NCI-H1694 treated with DMSO at 0.1 percent for 48 hours (cell line): ENCODE results near the gene SAAL1.

Experiments used
- DNase-seq: peaks from one replicate; lab custom pipeline; 2025; lab: John Stamatoyannopoulos, UW

The SAAL1 gene

DNA sequence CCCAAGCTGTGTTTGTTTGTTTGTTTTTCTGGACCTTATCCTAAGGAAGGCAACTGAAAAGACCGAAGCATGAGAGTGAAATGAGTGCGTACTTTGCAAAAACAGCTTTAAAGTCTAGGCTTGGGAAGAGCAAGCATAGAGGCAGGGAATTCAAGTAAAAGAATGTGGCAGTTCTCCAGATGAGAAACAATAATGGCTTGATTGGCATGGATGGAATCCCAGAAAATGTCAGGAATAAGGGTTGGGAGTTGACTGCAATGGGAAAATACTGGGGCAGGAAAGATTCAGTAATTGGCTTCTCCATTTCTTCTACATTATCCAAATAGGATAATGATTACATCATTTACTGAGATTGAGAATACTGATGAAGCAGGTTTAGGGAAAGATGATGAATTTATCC, 17.5 kb downstream of the SAAL1 start:
- no peak for DNase-seq

DNA sequence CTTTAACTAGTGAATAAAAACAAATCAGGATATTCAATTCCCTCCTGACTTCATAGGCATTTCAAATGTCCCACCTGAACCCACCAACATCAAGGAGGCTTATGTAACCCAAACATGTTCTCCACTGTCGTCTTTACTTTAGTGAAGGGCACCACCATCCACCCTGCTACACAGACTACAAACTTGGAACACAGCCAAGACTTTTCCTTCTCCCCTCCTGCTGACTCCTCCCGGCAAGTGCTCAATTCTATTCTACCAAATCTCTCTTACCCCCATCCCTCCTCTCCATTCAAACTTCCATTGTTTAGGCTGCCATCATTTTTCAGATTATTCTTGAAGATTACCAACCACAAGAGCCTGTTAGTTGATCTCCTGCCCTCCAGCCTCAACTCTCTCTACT, 24.3 kb downstream of the SAAL1 start:
- no peak for DNase-seq

DNA sequence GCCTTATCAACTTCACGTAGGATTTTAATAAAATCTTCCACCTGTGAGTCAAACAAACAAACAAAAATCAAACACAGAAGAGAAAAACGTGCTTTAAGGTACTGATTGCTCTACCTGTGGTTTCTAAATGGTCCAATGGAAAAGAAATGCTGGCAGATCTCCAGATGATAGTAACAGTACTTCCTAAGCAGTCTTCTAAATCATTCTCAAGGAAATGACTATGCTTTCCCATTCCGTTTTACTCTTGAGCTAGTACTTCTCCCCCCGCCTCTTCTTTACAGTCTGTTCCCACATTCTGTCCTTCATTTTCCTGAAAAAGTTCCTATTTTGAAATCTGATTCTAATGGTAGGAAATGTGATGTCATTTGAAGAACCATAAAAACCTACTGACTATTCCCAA, 25.4 kb downstream of the SAAL1 start:
- DNase-seq = no peak

DNA sequence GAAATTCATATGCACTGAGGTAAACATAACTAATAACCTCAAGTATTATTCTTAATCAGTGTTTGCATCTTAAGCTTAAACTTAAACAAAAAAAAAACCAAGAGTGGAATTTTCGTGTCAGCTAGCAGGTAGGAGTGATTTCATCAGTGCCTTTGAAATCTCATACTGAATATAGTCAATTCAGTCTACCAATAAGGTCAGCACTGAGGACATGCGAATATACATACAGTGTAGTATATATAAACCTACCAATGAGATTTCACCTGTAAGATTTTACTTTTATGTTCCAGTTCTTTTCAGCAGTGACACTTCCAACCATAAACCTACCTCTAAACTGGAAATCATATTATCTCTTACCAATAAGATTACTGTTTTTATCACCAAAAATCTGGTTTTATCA, 27.0 kb downstream of the SAAL1 start:
- DNase-seq = no peak

DNA sequence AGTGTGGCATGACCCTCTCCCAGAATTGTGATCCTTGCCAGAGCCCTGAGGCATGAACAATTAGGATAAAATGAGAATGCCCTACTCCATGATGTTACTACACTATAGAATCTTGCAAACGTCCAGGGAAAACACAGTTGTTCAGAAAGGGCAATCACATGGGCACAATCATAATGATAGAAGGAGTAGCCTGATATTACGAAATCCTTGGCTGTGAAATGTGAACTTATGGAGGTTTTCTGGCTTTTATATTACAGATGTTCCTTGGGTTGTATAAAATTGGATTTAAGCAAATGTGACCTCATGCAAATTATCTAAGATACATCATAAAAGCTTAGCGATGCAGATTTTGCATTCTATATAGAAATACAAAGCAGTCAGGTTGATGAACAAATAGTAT, 30.4 kb downstream of the SAAL1 start:
- no peak for DNase-seq

DNA sequence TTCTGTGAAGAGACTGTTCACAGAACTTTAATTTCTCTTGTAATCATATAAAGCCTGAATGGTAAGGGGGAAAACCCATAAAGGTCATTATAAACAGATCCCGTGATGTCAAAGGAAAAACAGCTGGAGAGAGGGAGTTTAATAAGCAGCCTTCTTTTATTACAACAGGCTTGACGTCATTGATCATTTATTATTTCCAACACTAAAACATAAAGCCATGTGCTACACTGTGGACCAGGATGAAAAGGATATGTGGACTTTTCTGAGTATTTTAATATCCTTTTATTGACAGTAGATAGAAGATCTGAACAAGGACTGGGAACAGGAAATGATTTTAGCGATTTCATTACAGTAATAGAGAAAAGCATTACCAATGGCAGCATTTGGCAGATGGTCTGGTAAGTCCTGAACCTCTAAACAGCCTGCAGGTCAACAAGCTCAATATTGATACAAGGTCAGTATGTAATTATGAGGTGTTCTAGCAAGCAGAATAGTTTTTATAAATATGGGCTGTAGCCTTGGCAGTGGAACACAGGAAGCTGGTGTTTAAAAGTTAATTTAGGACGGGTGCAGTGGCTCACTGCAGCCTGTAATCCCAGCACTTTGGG, 34.7 kb downstream of the SAAL1 start:
- DNase-seq = no peak

DNA sequence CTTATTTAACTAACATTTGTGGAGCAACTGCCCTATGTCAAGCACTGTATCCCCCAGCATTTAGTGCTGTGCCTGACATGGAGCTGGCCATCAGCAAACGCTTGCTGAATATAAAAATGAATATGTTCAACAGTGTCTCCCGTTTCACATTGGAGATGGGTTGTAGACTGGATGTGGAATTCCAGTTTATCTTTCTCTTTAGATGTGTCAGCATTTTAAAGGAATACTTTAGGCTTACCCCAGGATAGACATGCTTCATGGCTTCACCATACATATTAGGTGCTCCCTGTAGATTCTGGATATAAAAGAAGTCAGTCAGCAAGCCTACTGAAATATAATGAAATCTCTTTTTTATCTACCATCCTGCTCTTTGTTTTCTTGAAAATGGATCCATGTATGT, 38.5 kb downstream of the SAAL1 start:
- no peak for DNase-seq

DNA sequence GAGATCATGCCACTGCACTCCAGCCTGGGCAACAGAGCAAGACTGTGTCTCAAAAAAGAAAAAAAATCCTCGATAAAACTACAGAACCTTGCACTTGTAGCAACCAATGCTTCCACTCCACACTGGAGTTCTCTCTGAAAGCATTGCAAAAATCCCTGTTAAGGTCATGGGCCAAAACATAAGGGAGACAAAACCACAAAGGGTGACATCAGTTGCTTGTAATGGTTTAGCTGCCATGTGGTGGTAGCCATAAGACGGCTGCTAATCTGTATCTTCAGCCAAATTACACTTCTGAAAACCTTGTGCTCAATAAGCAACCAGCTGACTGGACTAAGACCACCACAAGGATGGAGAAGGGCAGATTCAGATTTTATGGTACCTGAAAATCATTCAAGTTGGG, 39.3 kb downstream of the SAAL1 start:
- DNase-seq = no peak

DNA sequence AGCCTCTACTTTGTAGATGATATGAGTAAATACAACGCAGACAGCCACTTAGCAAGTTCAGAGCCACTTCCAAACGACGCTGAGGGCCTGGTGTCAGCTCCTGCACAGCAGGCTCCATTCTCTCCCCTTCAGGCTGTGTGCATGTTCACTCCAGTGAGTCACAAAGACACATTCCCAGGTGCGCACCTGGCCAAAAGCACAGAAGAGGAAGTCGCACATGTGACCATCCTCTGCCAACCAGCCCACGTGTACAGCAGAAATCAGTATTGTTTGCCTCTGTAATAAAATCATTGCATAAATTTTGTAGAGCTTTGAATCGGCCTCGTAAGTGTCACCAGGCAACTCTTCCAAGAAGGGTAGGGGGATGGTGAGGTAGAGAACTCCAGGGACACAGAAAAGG, 40.3 kb downstream of the SAAL1 start:
- no peak for DNase-seq

DNA sequence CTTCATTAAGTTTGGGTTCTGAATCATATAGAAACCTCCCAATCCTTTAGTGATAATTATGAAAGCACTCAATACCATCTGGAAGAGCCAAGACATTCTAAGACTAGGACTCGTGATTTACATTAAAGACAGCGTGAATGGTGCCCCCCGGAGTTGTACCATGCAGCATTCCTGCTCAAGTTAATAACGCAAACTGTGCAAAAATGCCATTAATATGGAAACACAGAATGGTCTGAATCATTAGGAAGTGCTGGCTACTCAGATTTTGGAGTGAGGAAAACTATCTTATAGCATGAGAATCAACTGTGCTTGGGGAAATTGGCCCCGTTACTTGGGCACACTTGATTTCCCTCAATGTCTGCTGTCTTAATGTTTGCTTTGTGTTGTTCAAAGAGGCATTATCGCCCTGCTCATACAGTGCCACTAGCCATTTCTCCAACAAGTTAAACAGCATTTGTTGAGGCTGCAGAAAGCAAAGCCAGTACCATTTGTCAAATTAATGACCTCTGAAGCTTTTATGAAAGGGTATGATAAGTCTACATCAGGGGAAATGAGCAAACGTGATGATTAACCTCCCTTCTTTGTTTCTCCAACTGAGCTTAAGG, 41.3 kb downstream of the SAAL1 start:
- DNase-seq = no peak

DNA sequence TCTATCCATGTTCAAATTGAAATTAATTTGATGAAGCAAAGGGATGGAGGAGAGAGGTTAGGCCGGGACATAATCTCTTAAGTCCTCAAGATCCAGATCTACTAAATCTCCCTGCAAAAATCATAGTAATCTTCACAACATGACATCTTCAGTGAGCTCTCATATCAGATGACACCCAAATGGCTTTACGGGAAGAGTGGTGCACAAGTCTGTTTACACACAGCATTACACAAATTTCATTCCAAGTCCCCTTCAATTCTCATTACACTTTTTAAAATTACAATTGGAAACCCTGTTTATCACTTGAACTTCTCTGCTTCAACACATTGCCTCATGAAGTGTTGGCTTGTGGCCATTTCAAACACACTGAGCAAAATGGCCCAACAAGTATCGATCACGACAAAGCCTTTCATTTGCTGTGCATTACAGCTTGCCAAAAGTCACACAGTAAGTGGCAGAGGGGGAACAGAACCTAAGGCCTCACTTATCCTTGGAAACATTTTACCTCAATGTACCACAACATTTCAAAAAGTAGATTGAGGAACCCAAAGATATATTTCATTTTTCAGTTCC, 41.9 kb downstream of the SAAL1 start:
- DNase-seq = no peak

DNA sequence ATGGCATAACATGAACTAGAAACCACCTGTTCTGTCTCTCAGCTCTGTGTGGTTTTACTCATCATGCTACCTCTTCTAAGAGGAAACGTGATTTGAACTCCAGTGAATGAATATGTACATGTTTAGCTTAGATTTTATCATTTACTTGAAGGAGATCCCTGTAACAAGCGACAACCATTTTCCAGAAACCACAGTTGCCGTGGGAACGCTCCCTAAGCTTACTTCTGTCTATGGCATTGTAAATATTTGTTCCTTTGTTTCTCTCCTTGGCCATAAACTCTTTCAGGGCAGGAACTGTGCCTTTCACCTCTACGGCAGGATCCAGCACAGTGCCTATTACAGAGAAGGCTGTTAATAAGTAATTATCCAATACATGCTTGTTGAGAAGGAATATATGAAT, 42.8 kb downstream of the SAAL1 start:
- DNase-seq = no peak

DNA sequence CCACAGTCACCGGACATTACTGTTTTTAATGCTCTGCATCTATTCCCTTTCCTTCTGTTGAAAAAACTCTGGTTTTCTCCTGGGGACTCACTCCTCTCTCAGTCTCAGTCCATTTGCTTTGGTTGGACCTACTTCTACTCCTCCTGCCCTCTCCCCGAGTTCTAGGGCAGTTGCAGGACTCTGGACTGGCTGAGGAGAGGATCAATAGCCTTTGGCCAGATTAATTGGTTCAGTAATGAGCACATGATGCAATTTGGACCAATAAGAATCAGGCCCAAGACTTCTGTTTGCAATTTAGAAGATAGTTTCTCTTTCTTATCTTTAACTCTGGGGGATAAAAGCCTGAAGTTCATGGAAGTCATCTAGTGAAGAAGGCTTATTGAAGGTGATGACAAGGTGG, 44.5 kb downstream of the SAAL1 start:
- DNase-seq = no peak

DNA sequence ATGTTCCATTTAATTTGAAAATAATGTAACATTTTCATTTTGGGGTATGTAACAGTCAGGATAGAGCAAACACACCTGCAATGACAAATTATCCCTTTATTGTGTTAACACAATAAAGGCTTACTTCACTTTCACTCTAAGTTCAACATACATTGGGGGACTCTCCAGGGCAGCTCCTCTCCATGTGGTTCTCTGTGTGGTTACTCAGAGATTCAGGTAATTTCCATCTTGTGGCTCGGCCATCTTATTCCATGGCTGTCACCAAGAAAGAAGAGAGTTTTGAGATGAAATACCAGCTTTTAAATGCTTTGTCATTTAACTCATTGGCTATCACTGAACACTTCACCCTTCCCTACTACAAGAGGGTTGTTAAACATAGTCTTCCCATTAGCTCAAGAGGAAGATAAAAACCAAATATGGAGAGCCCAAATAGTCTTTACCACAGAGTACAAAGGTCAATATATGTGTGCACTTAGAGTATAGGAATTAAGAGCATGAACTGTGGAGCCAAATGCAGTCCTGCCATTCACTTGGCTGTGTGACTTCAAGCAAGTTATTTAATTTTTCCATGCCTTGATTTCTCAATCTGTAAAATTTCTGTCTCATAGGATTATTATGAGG, 49.2 kb downstream of the SAAL1 start:
- DNase-seq = no peak

DNA sequence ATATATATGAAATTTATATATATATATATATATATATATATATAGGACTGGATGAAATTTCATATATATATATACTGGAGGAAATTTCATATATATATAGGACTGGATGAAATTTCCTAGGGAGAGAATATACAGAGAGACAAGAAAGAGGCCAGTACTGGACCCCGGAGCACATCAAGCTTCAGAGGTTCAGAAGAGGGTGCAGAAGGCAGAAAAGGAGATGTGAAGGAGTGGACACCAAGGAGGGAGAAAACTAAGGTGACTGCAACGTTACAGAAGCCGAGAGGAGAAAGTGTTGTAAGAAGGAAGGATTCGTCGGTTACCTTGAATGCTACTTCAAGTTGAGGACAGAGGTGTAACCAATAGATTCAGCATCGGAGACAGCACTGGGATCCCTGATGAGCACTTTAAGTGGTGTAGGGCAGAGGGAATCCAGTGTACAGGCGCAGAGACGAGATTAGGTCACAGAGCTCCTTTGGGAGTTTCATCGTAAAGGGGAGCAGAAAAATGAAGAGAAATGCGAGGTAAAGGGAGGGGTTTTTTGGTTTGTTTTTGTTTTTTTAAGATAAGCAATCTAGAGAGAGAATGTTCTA, 51.3 kb downstream of the SAAL1 start:
- DNase-seq = no peak

DNA sequence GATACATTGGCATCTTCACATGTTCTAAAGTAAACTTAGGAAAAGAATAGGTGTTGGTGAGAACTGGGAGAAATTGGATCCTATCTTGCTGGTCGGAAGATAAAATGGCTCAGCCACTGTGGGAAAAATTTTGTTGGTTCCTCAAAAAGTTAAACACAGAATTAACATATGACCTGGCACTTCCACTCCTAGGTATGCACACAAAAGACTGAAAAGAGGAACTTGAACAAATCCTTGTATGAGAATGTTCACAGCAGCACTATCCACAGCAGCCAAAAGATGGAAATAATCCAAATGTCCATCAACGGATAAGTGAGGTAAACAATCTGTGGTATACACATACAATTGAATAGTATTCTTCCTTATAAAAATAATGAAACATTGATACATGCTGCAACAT, 55.0 kb downstream of the SAAL1 start:
- no peak for DNase-seq

DNA sequence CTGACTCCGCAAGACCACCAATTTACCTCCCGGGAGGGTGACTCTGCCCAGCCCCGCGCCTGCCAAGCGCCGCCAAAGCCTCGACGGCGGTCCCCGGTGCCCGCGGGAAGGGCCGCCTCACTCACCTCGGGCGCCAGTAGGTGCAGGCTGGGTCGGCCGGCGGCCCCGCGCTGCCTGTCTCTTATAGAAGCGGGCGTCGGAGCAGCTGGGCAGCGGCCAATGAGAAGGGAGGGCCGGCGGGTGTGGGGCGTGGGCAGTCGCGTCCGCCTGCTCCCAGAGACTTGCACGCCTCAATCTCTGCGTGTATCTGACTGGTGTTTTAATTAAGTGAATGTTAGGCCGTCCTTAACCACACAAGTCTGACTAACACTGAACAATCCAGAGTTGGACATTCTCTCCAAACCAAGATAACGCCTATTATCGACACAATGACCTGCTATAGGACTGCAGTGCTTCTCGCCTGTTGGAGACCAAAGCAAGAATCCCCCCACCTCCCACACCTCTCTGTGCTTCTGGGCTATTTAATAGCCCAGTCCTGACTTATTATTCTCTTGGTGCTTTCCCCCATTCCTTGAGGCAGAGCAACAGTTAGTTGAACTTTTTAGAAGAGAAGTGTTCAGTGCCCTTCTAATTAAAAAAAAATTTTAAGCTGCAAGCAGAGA, 59.6 kb downstream of the SAAL1 start, which contains the start of gene TPH1:
Gene TPH1, minus strand, starts transcription at position 154 of the 662 bp plus-strand sequence. CDS start 5,507 bp downstream, outside the sequence.
- DNase-seq = no peak

DNA sequence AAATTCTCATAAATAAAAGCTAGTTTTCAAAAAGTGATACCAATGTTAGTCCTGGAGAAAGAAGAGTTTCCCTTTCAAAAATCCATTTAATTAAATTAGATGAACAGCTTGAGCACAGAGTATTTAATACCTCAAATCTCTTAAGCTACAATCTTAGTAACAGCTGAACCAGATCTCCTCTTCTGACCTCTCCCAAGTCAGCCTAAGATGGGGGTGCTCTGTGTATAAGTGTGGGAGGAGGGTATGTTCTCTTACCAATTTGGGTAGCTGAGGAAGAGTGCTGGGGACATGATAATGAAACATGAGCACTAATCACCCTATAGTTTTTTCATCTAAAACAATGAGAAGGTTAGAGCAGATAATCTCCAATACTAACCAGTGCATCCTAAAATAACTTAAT, 69.4 kb downstream of the SAAL1 start:
- DNase-seq = no peak
